Heart left ventricle (tissue), 13 donors: ENCODE data around the gene LENG1.

Experiments used
- POLR2A ChIP-seq, 2 donors: fragments of 450-650 bp; IDR thresholded peaks; one replicate each; pipeline ENCODE4 v1.6.1; 2017; ENCODE audit warnings: antibody characterized with exemption in 2 of 2, mild to moderate bottlenecking in 2 of 2, moderate library complexity in 2 of 2
- TF ChIP-seq, protein P1 (sequence below), 12 donors: fragments of 200-600 bp; sonication (generic) in 4 of 12; IDR thresholded peaks; one replicate each; pipeline versions ENCODE4 v1.5.0 to v1.8.0; 2018 to 2022; ENCODE audit warnings: antibody characterized with exemption in 12 of 12, mild to moderate bottlenecking in 5 of 12
- donor health status: ischemic (EF 13 %, LVEDD 7.1; RV severe dilation, severe dysfunction).
- donor health status: DM: no; HTN: yes; CAD: no.
- donor health status: DM: no; HTN: no; CAD: no.
- donor health status: ischemic (EF 25% LVEDD 6.9; RV normal size, moderate dysfunction).
- donor health status: ischemic (EF 25% LVEDD 5.7; RV mildly dilated, moderate dysfunction).
- donor health status: ischemic (EF 35%, LVEDD 5.7; RV mildly dilated, moderate dysfunction).
- donor health status: nonischemic (EF 11% LVEDD 7.7; RV severe dilation, severe dysfunction).
- donor health status: DM: yes; HTN: yes; CAD: no.
- donor health status: PGD.
- donor health status: ischemic (EF 29% LVEDD 5.4; RV normal size, mild dysfunction).
- donor health status: nonischemic (EF 23%, LVEDD 6.1; RV moderate dilation, normal function).

DNA sequence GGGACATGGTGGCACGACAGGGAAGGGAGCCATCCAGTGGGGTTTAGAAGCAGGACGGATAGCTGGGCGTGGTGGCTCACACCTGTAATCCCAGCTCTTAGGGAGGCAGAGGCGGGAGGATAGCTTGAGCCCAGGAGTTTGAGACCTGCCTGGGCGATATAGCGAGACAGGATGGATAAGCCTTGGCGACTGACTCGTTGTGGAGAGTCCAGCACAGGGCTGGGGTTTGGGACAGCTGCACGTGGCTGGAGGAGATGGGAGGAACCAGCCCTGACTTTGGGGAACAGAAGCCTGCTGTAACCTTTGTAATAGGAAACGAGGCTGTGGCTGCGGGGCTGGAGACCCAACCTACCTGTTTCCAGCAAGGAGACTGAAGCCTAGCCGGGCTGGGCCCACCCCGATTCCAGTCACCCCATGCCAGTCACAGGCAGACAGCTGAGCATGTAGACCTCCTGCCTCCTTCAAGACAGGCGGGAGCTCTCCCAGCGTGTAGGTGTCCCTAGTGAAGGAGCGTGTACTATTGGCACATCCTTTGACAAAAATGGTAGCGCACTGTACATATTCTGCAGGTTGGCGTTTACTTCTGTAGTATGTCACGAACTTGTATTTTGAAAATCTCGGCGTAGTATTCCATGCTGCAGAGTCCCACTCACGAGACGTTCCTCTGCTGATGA is 8.0 kb downstream of the LENG1 start:
- TF ChIP-seq, protein P1, sequence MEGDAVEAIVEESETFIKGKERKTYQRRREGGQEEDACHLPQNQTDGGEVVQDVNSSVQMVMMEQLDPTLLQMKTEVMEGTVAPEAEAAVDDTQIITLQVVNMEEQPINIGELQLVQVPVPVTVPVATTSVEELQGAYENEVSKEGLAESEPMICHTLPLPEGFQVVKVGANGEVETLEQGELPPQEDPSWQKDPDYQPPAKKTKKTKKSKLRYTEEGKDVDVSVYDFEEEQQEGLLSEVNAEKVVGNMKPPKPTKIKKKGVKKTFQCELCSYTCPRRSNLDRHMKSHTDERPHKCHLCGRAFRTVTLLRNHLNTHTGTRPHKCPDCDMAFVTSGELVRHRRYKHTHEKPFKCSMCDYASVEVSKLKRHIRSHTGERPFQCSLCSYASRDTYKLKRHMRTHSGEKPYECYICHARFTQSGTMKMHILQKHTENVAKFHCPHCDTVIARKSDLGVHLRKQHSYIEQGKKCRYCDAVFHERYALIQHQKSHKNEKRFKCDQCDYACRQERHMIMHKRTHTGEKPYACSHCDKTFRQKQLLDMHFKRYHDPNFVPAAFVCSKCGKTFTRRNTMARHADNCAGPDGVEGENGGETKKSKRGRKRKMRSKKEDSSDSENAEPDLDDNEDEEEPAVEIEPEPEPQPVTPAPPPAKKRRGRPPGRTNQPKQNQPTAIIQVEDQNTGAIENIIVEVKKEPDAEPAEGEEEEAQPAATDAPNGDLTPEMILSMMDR (IDR thresholded peaks at IDR 0.05): no peak
- TF ChIP-seq POLR2A (IDR thresholded peaks at IDR 0.05): no peak
